Vagina (tissue), 2 donors: Measurements from ENCODE around the gene AANAT. TPM values are rescaled to one million over a fixed set of nuclear protein-coding genes. Genes with fewer than 3 reads are reported as not detected.

Experiments
- DNase-seq, 2 donors: peaks; one replicate each; pipeline ENCODE4 v3.0.0-alpha.2; 2017; ENCODE audit errors: extremely low spot score in 2 of 2
- H3K27ac ChIP-seq: fragments of 200-600 bp; sonication (generic); one replicate; pipeline ENCODE4 v1.5.1; 2019
- H3K27me3 ChIP-seq: fragments of 200-600 bp; sonication (generic); one replicate; pipeline ENCODE4 v1.5.1; 2019
- H3K36me3 ChIP-seq, 2 donors: fragments of 200-600 bp; sonication (generic); one replicate each; pipeline ENCODE4 v1.5.1; 2017 to 2019
- H3K4me1 ChIP-seq: fragments of 200-600 bp; sonication (generic); one replicate; pipeline ENCODE4 v1.5.1; 2019
- H3K4me3 ChIP-seq, 2 donors: fragments of 200-600 bp; sonication (generic); 1 replicate in 1 of 2; 2 replicates in 1 of 2; pipeline ENCODE4 v1.5.1; 2016 to 2019
- H3K9me3 ChIP-seq: fragments of 200-600 bp; sonication (generic); one replicate; pipeline ENCODE4 v1.5.1; 2019
- CTCF ChIP-seq, 3 experiments: fragments of 450-650 bp in 2 of 3; fragments of 200-600 bp in 1 of 3; sonication (generic) in 1 of 3; IDR thresholded peaks; one replicate each; pipeline ENCODE4 v1.5.1; 2017 to 2019; ENCODE audit warnings: antibody characterized with exemption in 3 of 3, mild to moderate bottlenecking in 2 of 3, moderate library complexity in 2 of 3
- POLR2A ChIP-seq, 2 donors: fragments of 450-650 bp; IDR thresholded peaks; one replicate each; pipeline ENCODE4 v1.6.1; 2017; ENCODE audit warnings: antibody characterized with exemption in 2 of 2, mild to moderate bottlenecking in 2 of 2, moderate library complexity in 2 of 2
- POLR2AphosphoS5 ChIP-seq, 2 donors: sonication (generic); formaldehyde crosslinking; IDR thresholded peaks; one replicate each; pipeline ENCODE4 v1.9.0; 2017; ENCODE audit warnings: antibody characterized with exemption in 2 of 2, mild to moderate bottlenecking in 2 of 2, low read depth in 1 of 2; ENCODE audit not compliant: insufficient read depth in 1 of 2
- intact Hi-C: fragments of 100-400 bp; cut with DNase I; formaldehyde crosslinking; loops from one replicate; pipeline ENCODE4 v1.15.1; 2023
- total RNA-seq: library from RNA; depleted of rRNA; stranded (reverse); fragments of >200 nt; gene quantifications from one replicate; pipeline ENCODE4 v1.2.3, GENCODE V29; 2016

The AANAT gene
- total RNA-seq, 1 donor from 2014 or later: not detected

- intact Hi-C loops: no loop called here
- H3K9me3 ChIP-seq: no peaks in the 10 kb centered on the region
- no peak overlapping the region for H3K27ac ChIP-seq
- DNase-seq: no peak
- no peak for TF ChIP-seq CTCF (IDR thresholded peaks at IDR 0.05)
- TF ChIP-seq POLR2A (IDR thresholded peaks at IDR 0.05): no peak
- no peak for TF ChIP-seq POLR2AphosphoS5 (IDR thresholded peaks at IDR 0.05; ENCODE audit: insufficient read depth in 1 of 2, low read depth in 1 of 2)
- H3K4me1 ChIP-seq: peaks cover 9% of the 10 kb centered on the region
- no peaks in the 10 kb centered on the region for H3K27me3 ChIP-seq
- no peaks in the 10 kb centered on the region for H3K36me3 ChIP-seq
- no peak overlapping the region for H3K4me3 ChIP-seq
Observed at GRCh38 chr17:76440751-76441362, 26.5 kb upstream of the AANAT start.

GRCh38 chr17:76441686-76442340 lies 25.6 kb upstream of the AANAT start:
- no peaks in the 10 kb centered on the region for H3K27me3 ChIP-seq
- TF ChIP-seq POLR2AphosphoS5 (IDR thresholded peaks at IDR 0.05; ENCODE audit: insufficient read depth in 1 of 2, low read depth in 1 of 2) (no peak), POLR2A (IDR thresholded peaks at IDR 0.05) (no peak), CTCF (IDR thresholded peaks at IDR 0.05) (no peak)
- no peaks in the 10 kb centered on the region for H3K36me3 ChIP-seq
- no peak overlapping the region for H3K4me3 ChIP-seq
- H3K27ac ChIP-seq: no peak overlapping the region
- intact Hi-C loops: no loop called here
- H3K9me3 ChIP-seq: no peaks in the 10 kb centered on the region
- peaks cover 18% of the 10 kb centered on the region for H3K4me1 ChIP-seq
- DNase-seq: no peak

- intact Hi-C loops: no loop called here
- H3K27ac ChIP-seq: no peak overlapping the region
- H3K9me3 ChIP-seq: no peaks in the 10 kb centered on the region
- no peaks in the 10 kb centered on the region for H3K36me3 ChIP-seq
- H3K4me3 ChIP-seq: no peak overlapping the region
- no peak for DNase-seq
- peaks cover 20% of the 10 kb centered on the region for H3K4me1 ChIP-seq
- TF ChIP-seq POLR2AphosphoS5 (IDR thresholded peaks at IDR 0.05; ENCODE audit: insufficient read depth in 1 of 2, low read depth in 1 of 2): no peak
- no peaks in the 10 kb centered on the region for H3K27me3 ChIP-seq
Observed at GRCh38 chr17:76442341-76443338, 24.8 kb upstream of the AANAT start.

- Histone ChIP-seq H3K9me3 (no peaks in the 10 kb centered on the region), H3K36me3 (no peaks in the 10 kb centered on the region), H3K27me3 (no peaks in the 10 kb centered on the region), H3K4me3 (no peak overlapping the region), H3K27ac (no peak overlapping the region), H3K4me1 (peaks cover 20% of the 10 kb centered on the region)
- intact Hi-C loops: no loop called here
- TF ChIP-seq CTCF (IDR thresholded peaks at IDR 0.05): no peak
- no peak for TF ChIP-seq POLR2A (IDR thresholded peaks at IDR 0.05)
- no peak for TF ChIP-seq POLR2AphosphoS5 (IDR thresholded peaks at IDR 0.05; ENCODE audit: insufficient read depth in 1 of 2, low read depth in 1 of 2)
- no peak for DNase-seq
Observed at GRCh38 chr17:76444518-76445311, 22.7 kb upstream of the AANAT start.
